ENCODE results near the gene OPCML. TPM values are rescaled to one million over a fixed set of nuclear protein-coding genes. Genes with fewer than 3 reads are reported as not detected.
A peak's percentile ranks its signal among the peaks of the same experiment; 100 is the strongest.

The OPCML gene
- total and polyA plus RNA-seq, 2 experiments from 2014 or later, result 1.2 to 4.4 TPM

DNA sequence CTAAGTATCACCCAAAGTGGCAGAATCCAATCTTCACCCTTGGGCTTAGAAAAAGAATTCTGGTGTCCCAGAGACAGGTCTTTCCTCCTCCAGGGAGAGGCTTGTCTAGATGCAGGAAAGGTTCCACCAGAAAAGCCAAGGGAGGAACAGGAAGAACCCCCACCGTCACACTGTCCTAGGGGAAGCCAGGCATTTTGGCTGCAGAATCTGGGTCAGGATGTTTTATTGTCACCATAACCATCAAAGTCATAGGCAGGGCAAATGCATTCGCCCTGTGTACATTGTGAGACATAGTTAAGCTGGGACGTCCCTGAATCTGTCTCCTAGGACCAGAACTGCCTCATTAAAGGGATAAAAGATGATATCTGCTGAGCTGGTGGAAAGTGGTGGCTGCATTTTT is 590.5 kb downstream of the OPCML start:
- Mint-ChIP-seq H3K4me1 (peaks cover 29% of the 10 kb centered on the region), H3K9me3 (no peaks in the 10 kb centered on the region), H3K4me3 (peak overlapping the region; percentile 82; the same call in 1 of the 3 replicates), H3K27me3 (ENCODE audit: insufficient read depth, low read depth, poor library complexity) (peaks cover 25% of the 10 kb centered on the region), H3K27ac (no peak overlapping the region), H3K36me3 (ENCODE audit: low read depth) (no peaks in the 10 kb centered on the region; the same call in 2 of the 3 replicates)
- TF ChIP-seq JUNB (IDR thresholded peaks at IDR 0.05; ENCODE audit: unreplicated experiment) (no peak), EZH2phosphoT487 (IDR thresholded peaks at IDR 0.05; ENCODE audit: unreplicated experiment) (no peak), POLR2AphosphoS5 (IDR thresholded peaks at IDR 0.05; ENCODE audit: low read depth) (no peak), ZNF331 (CRISPR knock-in tag; IDR thresholded peaks at IDR 0.05; ENCODE audit: low read depth) (no peak), CREB1 (CRISPR knock-in tag; IDR thresholded peaks at IDR 0.05; ENCODE audit: low read depth) (no peak), NANOG (IDR thresholded peaks at IDR 0.05; ENCODE audit: borderline replicate concordance) (no peak), EZH2 (IDR thresholded peaks at IDR 0.05; ENCODE audit: low read depth, unreplicated experiment) (no peak), ZNF114 (CRISPR knock-in tag; IDR thresholded peaks at IDR 0.05) (no peak), STAT1 (IDR thresholded peaks at IDR 0.05; ENCODE audit: unreplicated experiment) (no peak)
- TF ChIP-seq, protein P1, sequence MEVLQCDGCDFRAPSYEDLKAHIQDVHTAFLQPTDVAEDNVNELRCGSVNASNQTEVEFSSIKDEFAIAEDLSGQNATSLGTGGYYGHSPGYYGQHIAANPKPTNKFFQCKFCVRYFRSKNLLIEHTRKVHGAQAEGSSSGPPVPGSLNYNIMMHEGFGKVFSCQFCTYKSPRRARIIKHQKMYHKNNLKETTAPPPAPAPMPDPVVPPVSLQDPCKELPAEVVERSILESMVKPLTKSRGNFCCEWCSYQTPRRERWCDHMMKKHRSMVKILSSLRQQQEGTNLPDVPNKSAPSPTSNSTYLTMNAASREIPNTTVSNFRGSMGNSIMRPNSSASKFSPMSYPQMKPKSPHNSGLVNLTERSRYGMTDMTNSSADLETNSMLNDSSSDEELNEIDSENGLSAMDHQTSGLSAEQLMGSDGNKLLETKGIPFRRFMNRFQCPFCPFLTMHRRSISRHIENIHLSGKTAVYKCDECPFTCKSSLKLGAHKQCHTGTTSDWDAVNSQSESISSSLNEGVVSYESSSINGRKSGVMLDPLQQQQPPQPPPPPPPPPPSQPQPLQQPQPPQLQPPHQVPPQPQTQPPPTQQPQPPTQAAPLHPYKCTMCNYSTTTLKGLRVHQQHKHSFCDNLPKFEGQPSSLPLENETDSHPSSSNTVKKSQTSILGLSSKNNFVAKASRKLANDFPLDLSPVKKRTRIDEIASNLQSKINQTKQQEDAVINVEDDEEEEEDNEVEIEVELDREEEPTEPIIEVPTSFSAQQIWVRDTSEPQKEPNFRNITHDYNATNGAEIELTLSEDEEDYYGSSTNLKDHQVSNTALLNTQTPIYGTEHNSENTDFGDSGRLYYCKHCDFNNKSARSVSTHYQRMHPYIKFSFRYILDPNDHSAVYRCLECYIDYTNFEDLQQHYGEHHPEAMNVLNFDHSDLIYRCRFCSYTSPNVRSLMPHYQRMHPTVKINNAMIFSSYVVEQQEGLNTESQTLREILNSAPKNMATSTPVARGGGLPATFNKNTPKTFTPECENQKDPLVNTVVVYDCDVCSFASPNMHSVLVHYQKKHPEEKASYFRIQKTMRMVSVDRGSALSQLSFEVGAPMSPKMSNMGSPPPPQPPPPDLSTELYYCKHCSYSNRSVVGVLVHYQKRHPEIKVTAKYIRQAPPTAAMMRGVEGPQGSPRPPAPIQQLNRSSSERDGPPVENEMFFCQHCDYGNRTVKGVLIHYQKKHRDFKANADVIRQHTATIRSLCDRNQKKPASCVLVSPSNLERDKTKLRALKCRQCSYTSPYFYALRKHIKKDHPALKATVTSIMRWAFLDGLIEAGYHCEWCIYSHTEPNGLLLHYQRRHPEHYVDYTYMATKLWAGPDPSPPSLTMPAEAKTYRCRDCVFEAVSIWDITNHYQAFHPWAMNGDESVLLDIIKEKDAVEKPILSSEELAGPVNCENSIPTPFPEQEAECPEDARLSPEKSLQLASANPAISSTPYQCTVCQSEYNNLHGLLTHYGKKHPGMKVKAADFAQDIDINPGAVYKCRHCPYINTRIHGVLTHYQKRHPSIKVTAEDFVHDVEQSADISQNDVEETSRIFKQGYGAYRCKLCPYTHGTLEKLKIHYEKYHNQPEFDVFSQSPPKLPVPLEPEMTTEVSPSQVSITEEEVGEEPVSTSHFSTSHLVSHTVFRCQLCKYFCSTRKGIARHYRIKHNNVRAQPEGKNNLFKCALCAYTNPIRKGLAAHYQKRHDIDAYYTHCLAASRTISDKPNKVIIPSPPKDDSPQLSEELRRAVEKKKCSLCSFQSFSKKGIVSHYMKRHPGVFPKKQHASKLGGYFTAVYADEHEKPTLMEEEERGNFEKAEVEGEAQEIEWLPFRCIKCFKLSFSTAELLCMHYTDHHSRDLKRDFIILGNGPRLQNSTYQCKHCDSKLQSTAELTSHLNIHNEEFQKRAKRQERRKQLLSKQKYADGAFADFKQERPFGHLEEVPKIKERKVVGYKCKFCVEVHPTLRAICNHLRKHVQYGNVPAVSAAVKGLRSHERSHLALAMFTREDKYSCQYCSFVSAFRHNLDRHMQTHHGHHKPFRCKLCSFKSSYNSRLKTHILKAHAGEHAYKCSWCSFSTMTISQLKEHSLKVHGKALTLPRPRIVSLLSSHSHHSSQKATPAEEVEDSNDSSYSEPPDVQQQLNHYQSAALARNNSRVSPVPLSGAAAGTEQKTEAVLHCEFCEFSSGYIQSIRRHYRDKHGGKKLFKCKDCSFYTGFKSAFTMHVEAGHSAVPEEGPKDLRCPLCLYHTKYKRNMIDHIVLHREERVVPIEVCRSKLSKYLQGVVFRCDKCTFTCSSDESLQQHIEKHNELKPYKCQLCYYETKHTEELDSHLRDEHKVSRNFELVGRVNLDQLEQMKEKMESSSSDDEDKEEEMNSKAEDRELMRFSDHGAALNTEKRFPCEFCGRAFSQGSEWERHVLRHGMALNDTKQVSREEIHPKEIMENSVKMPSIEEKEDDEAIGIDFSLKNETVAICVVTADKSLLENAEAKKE (CRISPR knock-in tag; IDR thresholded peaks at IDR 0.05), result no peak
- TF ChIP-seq, protein P2, sequence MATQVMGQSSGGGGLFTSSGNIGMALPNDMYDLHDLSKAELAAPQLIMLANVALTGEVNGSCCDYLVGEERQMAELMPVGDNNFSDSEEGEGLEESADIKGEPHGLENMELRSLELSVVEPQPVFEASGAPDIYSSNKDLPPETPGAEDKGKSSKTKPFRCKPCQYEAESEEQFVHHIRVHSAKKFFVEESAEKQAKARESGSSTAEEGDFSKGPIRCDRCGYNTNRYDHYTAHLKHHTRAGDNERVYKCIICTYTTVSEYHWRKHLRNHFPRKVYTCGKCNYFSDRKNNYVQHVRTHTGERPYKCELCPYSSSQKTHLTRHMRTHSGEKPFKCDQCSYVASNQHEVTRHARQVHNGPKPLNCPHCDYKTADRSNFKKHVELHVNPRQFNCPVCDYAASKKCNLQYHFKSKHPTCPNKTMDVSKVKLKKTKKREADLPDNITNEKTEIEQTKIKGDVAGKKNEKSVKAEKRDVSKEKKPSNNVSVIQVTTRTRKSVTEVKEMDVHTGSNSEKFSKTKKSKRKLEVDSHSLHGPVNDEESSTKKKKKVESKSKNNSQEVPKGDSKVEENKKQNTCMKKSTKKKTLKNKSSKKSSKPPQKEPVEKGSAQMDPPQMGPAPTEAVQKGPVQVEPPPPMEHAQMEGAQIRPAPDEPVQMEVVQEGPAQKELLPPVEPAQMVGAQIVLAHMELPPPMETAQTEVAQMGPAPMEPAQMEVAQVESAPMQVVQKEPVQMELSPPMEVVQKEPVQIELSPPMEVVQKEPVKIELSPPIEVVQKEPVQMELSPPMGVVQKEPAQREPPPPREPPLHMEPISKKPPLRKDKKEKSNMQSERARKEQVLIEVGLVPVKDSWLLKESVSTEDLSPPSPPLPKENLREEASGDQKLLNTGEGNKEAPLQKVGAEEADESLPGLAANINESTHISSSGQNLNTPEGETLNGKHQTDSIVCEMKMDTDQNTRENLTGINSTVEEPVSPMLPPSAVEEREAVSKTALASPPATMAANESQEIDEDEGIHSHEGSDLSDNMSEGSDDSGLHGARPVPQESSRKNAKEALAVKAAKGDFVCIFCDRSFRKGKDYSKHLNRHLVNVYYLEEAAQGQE (IDR thresholded peaks at IDR 0.05; ENCODE audit: unreplicated experiment), result no peak
- TF ChIP-seq, protein P3, sequence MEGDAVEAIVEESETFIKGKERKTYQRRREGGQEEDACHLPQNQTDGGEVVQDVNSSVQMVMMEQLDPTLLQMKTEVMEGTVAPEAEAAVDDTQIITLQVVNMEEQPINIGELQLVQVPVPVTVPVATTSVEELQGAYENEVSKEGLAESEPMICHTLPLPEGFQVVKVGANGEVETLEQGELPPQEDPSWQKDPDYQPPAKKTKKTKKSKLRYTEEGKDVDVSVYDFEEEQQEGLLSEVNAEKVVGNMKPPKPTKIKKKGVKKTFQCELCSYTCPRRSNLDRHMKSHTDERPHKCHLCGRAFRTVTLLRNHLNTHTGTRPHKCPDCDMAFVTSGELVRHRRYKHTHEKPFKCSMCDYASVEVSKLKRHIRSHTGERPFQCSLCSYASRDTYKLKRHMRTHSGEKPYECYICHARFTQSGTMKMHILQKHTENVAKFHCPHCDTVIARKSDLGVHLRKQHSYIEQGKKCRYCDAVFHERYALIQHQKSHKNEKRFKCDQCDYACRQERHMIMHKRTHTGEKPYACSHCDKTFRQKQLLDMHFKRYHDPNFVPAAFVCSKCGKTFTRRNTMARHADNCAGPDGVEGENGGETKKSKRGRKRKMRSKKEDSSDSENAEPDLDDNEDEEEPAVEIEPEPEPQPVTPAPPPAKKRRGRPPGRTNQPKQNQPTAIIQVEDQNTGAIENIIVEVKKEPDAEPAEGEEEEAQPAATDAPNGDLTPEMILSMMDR (conservative IDR thresholded peaks at IDR 0.05; ENCODE audit: low read depth in 2 of 2), result no peak
- TF ChIP-seq, protein P4, sequence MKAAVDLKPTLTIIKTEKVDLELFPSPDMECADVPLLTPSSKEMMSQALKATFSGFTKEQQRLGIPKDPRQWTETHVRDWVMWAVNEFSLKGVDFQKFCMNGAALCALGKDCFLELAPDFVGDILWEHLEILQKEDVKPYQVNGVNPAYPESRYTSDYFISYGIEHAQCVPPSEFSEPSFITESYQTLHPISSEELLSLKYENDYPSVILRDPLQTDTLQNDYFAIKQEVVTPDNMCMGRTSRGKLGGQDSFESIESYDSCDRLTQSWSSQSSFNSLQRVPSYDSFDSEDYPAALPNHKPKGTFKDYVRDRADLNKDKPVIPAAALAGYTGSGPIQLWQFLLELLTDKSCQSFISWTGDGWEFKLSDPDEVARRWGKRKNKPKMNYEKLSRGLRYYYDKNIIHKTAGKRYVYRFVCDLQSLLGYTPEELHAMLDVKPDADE (IDR thresholded peaks at IDR 0.05), result no peak
- no peaks in the 10 kb centered on the region for H3K79me2 ChIP-seq (replicated peaks; ENCODE audit: insufficient read depth)
- H3K27ac ChIP-seq (ENCODE audit: low read depth), result no peak overlapping the region
- H3K27me3 ChIP-seq (ENCODE audit: insufficient read depth), result peaks cover 35% of the 10 kb centered on the region
- no peaks in the 10 kb centered on the region for H3K9me2 ChIP-seq (ENCODE audit: insufficient read depth)
- 0 out of 2 replicates have a peak, but pooled peaks cover 4% of the 10 kb centered on the region for H3F3A ChIP-seq (replicated peaks; ENCODE audit: low read depth)
- H3K4me2 ChIP-seq, result no peak overlapping the region; the same call in 1 of the 2 replicates
- H2AFZ ChIP-seq, result no peak overlapping the region
- no peak overlapping the region for H3K4me3 ChIP-seq
- no peak for DNase-seq (ENCODE audit: low spot score)
- H3K4me1 ChIP-seq (ENCODE audit: insufficient read depth), result peaks cover 15% of the 10 kb centered on the region
- no peak for ATAC-seq
- H3K36me3 ChIP-seq (ENCODE audit: insufficient read depth), result no peaks in the 10 kb centered on the region
- H4K20me1 ChIP-seq (replicated peaks; ENCODE audit: insufficient read depth), result no peaks in the 10 kb centered on the region

Measured in GM23338 (cell line).